Vagina (tissue), 2 donors: ENCODE measurements around the gene PRM3.

Source experiments
- POLR2A ChIP-seq, 2 donors: fragments of 450-650 bp; IDR thresholded peaks; one replicate each; pipeline ENCODE4 v1.6.1; 2017; ENCODE audit warnings: antibody characterized with exemption in 2 of 2, mild to moderate bottlenecking in 2 of 2, moderate library complexity in 2 of 2
- POLR2AphosphoS5 ChIP-seq, 2 donors: sonication (generic); formaldehyde crosslinking; IDR thresholded peaks; one replicate each; pipeline ENCODE4 v1.9.0; 2017; ENCODE audit warnings: antibody characterized with exemption in 2 of 2, mild to moderate bottlenecking in 2 of 2, low read depth in 1 of 2; ENCODE audit not compliant: insufficient read depth in 1 of 2
- TF ChIP-seq, protein P1 (sequence below), 3 experiments: fragments of 450-650 bp in 2 of 3; fragments of 200-600 bp in 1 of 3; sonication (generic) in 1 of 3; IDR thresholded peaks; one replicate each; pipeline ENCODE4 v1.5.1; 2017 to 2019; ENCODE audit warnings: antibody characterized with exemption in 3 of 3, mild to moderate bottlenecking in 2 of 3, moderate library complexity in 2 of 3

GRCh38 chr16:11270602-11271162, 2.7 kb downstream of the PRM3 start:
- TF ChIP-seq, protein P1, sequence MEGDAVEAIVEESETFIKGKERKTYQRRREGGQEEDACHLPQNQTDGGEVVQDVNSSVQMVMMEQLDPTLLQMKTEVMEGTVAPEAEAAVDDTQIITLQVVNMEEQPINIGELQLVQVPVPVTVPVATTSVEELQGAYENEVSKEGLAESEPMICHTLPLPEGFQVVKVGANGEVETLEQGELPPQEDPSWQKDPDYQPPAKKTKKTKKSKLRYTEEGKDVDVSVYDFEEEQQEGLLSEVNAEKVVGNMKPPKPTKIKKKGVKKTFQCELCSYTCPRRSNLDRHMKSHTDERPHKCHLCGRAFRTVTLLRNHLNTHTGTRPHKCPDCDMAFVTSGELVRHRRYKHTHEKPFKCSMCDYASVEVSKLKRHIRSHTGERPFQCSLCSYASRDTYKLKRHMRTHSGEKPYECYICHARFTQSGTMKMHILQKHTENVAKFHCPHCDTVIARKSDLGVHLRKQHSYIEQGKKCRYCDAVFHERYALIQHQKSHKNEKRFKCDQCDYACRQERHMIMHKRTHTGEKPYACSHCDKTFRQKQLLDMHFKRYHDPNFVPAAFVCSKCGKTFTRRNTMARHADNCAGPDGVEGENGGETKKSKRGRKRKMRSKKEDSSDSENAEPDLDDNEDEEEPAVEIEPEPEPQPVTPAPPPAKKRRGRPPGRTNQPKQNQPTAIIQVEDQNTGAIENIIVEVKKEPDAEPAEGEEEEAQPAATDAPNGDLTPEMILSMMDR (IDR thresholded peaks at IDR 0.05): no peak
- TF ChIP-seq POLR2A (IDR thresholded peaks at IDR 0.05): no peak
- no peak for TF ChIP-seq POLR2AphosphoS5 (IDR thresholded peaks at IDR 0.05; ENCODE audit: insufficient read depth in 1 of 2, low read depth in 1 of 2)
